NCI-H748 treated with DMSO at 0.1 percent for 48 hours (cell line): ENCODE data around the gene OLFM1.
"Not testable (repeated sequence)": the region's sequence is repeated elsewhere in the genome, so short reads cannot be mapped to it uniquely, and the experiment has no call there.

Source experiments
- DNase-seq: peaks from one replicate; lab custom pipeline; 2025; lab: John Stamatoyannopoulos, UW

Gene OLFM1

GRCh38 chr9:135060461-135061116 lies 26.9 kb upstream of the OLFM1 start:
- DNase-seq = no peak

GRCh38 chr9:135061441-135061840 lies 26.0 kb upstream of the OLFM1 start:
- DNase-seq = no peak

- no peak for DNase-seq
Observed at GRCh38 chr9:135062254-135062653, 25.2 kb upstream of the OLFM1 start.

- DNase-seq = not testable (repeated sequence)
Observed at GRCh38 chr9:135063466-135063865, 24.0 kb upstream of the OLFM1 start.

DNA sequence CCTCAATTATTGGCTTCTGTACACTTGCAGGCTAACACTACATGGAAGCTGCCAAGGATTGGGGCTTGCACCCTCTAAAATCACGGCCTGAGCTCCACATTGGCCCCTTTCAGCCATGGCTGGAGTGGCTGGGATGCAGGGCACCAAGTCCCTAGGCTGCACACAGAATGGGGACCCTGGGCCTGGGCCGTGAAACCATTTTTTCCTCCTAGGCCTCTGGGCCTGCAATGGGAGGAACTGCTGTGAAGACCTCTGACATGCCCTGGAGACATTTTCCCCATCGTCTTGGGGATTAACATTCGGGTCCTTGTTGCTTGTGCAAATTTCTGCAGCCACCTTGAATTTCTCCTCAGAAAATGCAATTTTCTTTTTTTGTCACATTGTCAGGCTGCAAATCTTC lies 23.6 kb upstream of the OLFM1 start:
- DNase-seq = not testable (repeated sequence)

- DNase-seq = no peak
Observed at GRCh38 chr9:135065151-135065550, 22.3 kb upstream of the OLFM1 start.

GRCh38 chr9:135065804-135066203 lies 21.7 kb upstream of the OLFM1 start:
- DNase-seq = no peak

GRCh38 chr9:135066291-135066690 lies 21.2 kb upstream of the OLFM1 start:
- no peak for DNase-seq

GRCh38 chr9:135067096-135067710 lies 20.3 kb upstream of the OLFM1 start:
- DNase-seq = no peak

GRCh38 chr9:135068776-135069415 lies 18.6 kb upstream of the OLFM1 start:
- no peak for DNase-seq

DNA sequence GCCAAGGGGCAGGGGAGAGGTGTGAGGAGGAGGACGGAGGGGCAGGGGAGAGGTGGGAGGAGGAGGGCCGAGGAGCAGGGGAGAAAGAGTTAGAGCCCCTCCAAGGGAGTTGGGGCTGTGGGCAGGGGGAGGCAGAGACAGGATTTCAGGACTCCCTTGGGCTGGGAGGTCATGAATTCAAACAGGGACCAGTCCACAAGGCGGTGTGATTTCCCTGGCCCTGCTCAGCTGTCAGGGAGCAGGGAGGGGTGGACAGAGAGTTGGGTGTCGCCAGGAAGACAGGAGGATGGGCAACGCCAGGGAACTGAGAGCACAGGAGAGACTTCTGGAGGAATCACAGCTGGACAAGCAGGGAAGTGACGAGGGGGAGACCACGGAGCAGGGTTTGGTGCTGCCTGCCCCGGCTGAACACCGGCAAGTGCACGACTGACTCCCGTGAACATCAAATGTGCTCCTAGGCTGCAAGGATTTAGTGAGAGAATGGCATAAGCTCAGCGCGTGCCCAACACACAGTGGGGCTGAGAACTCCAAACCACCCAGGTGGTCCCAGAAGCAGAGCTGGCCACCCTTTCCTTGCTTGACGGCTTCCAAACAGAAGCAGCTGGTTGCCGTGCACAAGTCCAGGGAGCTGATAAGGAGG lies 17.8 kb upstream of the OLFM1 start:
- DNase-seq = no peak

GRCh38 chr9:135070198-135070951 lies 17.1 kb upstream of the OLFM1 start:
- no peak for DNase-seq

- DNase-seq = no peak
Observed at GRCh38 chr9:135070964-135071735, 16.3 kb upstream of the OLFM1 start.

- no peak for DNase-seq
Observed at GRCh38 chr9:135073081-135073740, 14.3 kb upstream of the OLFM1 start.

GRCh38 chr9:135073741-135074305 lies 13.6 kb upstream of the OLFM1 start:
- no peak for DNase-seq

- DNase-seq = no peak
Observed at GRCh38 chr9:135074354-135075233, 12.9 kb upstream of the OLFM1 start.

- DNase-seq = no peak
Observed at GRCh38 chr9:135075234-135076142, 12.0 kb upstream of the OLFM1 start.

- no peak for DNase-seq
Observed at GRCh38 chr9:135076143-135076875, 11.2 kb upstream of the OLFM1 start.
